Globus pallidus (tissue), 1 donor: Measurements from ENCODE around the gene GPRIN2.
A peak's percentile ranks its signal among the peaks of the same experiment; 100 is the strongest.
"Not testable (repeated sequence)": the region's sequence is repeated elsewhere in the genome, so short reads cannot be mapped to it uniquely, and the experiment has no call there.

ENCODE experiments used
- DNase-seq: peaks from one replicate; pipeline ENCODE4 v3.0.0-alpha.2; 2015; ENCODE audit warnings: low spot score

Gene GPRIN2

DNA sequence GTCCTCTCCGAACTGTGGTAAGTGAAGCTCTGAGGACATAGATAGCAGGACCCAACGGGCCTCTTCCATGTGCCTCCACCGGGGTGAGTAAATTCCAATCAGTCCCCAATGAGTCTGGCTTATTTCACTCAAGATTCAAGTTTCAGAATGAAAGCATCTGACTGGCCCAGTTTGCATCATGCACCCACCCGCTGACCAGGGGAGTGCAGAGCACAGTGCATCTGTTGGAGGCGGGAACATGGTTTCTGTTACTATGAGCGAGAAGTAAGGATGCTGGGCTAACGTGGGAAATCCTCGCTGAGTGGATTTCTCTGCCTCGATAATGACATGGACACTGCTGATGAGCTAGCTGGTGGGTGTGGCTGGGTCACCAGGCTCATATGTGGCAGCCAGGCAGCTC lies 10.7 kb upstream of the GPRIN2 start:
- not testable (repeated sequence) for DNase-seq

GRCh38 chr10:46565591-46566332 lies 9.3 kb upstream of the GPRIN2 start:
- DNase-seq, result peak; percentile 69

GRCh38 chr10:46560952-46561351 lies 4.5 kb upstream of the GPRIN2 start:
- no peak for DNase-seq

GRCh38 chr10:46560381-46560780 lies 3.9 kb upstream of the GPRIN2 start:
- DNase-seq, result no peak

DNA sequence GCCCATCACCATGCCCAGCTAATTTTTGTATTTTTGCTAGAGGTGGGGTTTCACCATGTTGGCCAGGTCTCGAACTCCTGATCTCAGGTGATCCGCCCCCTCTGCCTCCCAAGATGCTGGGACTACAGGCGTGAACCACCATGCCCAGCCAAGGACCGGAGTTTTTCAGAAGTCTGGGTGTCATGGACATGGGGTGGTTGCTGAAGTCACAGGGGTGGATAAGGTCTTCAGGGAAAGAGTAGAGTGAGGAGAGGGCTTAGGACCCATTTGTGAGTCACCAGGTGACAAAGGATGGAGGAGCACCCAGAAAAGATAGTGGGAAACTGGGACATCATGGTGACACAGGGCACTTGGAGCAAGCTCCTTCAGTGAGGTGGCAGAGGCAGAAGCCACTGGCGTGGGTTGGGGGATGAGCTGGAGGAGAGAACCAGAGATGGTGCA lies 2.8 kb upstream of the GPRIN2 start:
- no peak for DNase-seq

- DNase-seq, result no peak
Measured at GRCh38 chr10:46558392-46559185, 2.1 kb upstream of the GPRIN2 start.

DNA sequence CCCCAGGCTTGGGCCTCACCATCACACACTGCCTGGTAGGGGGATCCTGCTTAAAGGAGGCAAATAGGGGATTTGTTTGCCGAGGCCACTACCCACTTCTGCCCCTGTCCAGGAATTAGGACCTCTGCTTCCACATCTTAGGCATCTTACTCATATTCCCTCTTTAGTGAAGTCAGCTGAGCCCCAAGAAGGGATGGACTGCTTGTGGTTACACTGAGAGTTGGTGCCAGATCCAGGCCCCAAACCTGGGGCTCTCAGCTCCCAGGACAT lies 1.6 kb upstream of the GPRIN2 start:
- DNase-seq, result no peak

- DNase-seq, result no peak
Measured at GRCh38 chr10:46557319-46558121, 1.1 kb upstream of the GPRIN2 start.

DNA sequence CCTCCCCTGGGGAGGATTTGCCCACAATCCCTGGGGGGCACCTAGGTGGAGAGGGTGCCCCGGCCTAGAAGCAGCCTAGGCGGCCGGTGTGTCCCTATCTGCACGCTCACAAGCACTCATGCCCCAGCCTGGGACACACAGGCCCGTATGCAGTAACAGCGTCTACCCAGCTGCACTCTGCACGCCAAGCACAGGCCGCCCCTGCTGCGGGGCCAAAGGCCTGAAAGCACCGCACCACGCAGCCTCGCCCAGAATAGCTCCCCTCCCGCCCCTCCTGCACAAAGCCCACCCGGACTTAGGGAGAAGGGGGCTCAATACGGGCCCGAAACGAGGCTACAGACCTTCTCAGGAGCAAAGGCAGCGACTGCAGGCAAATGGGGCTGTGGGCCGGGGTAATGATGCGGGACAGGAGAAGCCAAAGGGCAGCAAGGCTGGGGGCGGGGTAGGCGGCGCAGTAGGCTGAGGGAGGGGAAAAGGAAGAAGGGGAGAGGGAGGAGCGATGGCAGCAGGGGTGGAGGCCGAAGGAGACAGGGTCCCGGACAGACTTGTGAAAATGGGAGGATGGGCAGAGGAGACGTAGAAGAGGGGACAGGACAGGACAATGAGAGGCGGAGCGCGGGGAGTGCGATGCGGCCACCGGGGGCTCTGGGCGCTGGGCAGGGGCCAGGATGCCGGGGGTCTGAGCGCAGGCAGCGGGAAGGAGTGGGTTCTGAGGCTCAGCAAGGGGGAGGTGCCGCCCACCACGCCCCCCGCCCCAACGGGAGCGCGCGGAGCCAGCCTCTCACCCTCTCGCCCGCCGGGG lies 544 bp downstream of the GPRIN2 start:
- no peak for DNase-seq

- no peak for DNase-seq
Measured at GRCh38 chr10:46555366-46555712, 1.1 kb downstream of the GPRIN2 start.

DNA sequence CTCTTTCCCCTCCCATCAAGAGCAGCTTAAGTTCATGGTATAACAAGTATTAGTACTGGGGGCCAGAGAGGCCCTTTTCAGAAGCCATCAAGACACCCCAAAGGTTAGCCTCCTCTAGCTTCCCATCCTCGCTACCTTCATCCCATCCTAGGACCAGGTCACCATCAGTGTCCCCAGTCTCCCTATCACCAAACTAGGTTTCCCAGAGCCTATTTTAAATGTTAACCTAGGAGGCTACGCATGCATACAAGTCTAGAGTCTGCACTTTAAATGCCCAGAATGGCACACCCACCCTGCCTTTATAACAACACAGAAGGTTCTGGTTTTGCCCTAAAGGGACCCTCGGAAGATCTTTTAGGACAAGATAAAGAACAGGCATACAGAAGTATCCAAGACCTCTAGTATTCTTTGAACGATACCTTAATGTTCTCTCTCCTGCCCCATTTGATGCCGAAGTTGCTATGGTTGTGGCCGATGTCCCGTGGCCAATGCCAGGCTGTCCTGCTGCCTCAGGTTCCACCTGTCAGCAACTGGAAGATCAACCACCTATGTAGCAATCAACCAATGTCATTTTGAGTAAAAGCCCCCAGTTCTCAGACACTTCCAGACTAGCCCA lies 2.2 kb downstream of the GPRIN2 start:
- no peak for DNase-seq

- DNase-seq, result no peak
Measured at GRCh38 chr10:46553238-46554049, 3.0 kb downstream of the GPRIN2 start.

DNA sequence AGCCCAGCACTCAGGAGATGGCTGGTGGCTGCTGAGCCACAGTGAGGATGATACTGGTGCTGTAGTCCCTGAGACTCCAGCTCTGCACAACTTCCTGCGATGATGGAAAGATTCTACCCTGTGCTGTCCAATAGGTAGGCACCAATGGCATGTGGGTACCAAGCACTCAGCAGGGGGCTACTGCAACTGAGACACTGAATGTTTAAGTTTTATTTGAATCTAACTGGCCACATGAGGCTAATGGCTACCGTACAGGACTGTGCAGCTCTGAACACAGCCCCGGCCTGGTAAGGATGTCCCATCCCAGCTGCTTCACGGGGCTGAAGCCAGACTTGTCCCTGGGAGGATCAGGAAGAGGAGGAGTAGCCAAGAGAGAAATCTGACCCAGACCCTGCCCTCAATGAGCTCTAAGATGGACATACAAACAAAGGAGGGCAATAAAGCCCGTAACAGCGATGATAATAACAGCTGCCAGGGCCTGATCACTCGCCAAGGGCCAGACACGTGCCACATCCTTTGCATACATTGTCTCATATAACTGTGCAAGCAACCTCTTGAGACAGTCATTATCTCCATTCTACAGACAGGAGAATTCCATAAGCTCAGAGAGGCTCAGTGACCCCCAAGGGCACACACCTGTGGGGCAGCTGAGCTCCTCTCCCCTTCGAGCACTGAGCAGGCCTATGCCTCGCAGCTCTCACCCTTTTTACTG lies 3.8 kb downstream of the GPRIN2 start:
- no peak for DNase-seq

GRCh38 chr10:46551701-46552525 lies 4.5 kb downstream of the GPRIN2 start:
- no peak for DNase-seq

GRCh38 chr10:46550795-46551700 lies 5.4 kb downstream of the GPRIN2 start:
- DNase-seq, result no peak

GRCh38 chr10:46550076-46550790 lies 6.2 kb downstream of the GPRIN2 start:
- no peak for DNase-seq
